ENCODE results near the gene WDCP. TPM values are rescaled to one million over a fixed set of nuclear protein-coding genes. Genes with fewer than 3 reads are reported as not detected.
A peak's percentile ranks its signal among the peaks of the same experiment; 100 is the strongest.

WDCP gene
- total RNA-seq, 1 donor from 2014 or later, result 9.3 TPM

GRCh38 chr2:24022324-24022974, 24.7 kb downstream of the WDCP start:
- intact Hi-C loops (cut with DNase I), result no loop called here
- TF ChIP-seq CTCF (IDR thresholded peaks at IDR 0.05), result no peak
- H3K4me1 ChIP-seq, result no peaks in the 10 kb centered on the region
- DNase-seq (no peak), ATAC-seq (no peak)
- H3K27ac ChIP-seq, result no peak overlapping the region
- H3K36me3 ChIP-seq, result peaks cover 5% of the 10 kb centered on the region
- H3K27me3 ChIP-seq, result no peaks in the 10 kb centered on the region
- H3K9me3 ChIP-seq, result no peaks in the 10 kb centered on the region
- no peak overlapping the region for H3K4me3 ChIP-seq

GRCh38 chr2:24021122-24021998, 25.8 kb downstream of the WDCP start:
- Histone ChIP-seq H3K27me3 (no peaks in the 10 kb centered on the region), H3K4me3 (no peak overlapping the region), H3K9me3 (no peaks in the 10 kb centered on the region), H3K36me3 (peaks cover under 1% of the 10 kb centered on the region), H3K4me1 (no peaks in the 10 kb centered on the region), H3K27ac (no peak overlapping the region)
- intact Hi-C loops (cut with DNase I), result no loop called here
- no peak for TF ChIP-seq CTCF (IDR thresholded peaks at IDR 0.05)
- ATAC-seq (peak; percentile 56), DNase-seq (no peak)

- Histone ChIP-seq H3K4me1 (no peaks in the 10 kb centered on the region), H3K36me3 (no peaks in the 10 kb centered on the region), H3K4me3 (no peak overlapping the region), H3K27me3 (no peaks in the 10 kb centered on the region), H3K9me3 (no peaks in the 10 kb centered on the region), H3K27ac (no peak overlapping the region)
- no peak for ATAC-seq
- no peak for TF ChIP-seq CTCF (IDR thresholded peaks at IDR 0.05)
- DNase-seq, result no peak
- intact Hi-C loops (cut with DNase I), result no loop called here
Observed at GRCh38 chr2:24020244-24020643, 26.9 kb downstream of the WDCP start.

- H3K36me3 ChIP-seq, result no peaks in the 10 kb centered on the region
- H3K27me3 ChIP-seq, result no peaks in the 10 kb centered on the region
- ATAC-seq, result no peak
- no peak overlapping the region for H3K27ac ChIP-seq
- no peaks in the 10 kb centered on the region for H3K9me3 ChIP-seq
- intact Hi-C loops (cut with DNase I), result no loop called here
- no peaks in the 10 kb centered on the region for H3K4me1 ChIP-seq
- H3K4me3 ChIP-seq, result no peak overlapping the region
- no peak for TF ChIP-seq CTCF (IDR thresholded peaks at IDR 0.05)
- no peak for DNase-seq
Observed at GRCh38 chr2:24019729-24020128, 27.5 kb downstream of the WDCP start.

- Histone ChIP-seq H3K27me3 (no peaks in the 10 kb centered on the region), H3K4me1 (no peaks in the 10 kb centered on the region), H3K9me3 (no peaks in the 10 kb centered on the region), H3K4me3 (no peak overlapping the region), H3K36me3 (no peaks in the 10 kb centered on the region), H3K27ac (no peak overlapping the region)
- no peak for DNase-seq
- no peak for ATAC-seq
- intact Hi-C loops (cut with DNase I), result no loop called here
- no peak for TF ChIP-seq CTCF (IDR thresholded peaks at IDR 0.05)
Observed at GRCh38 chr2:24018241-24018640, 28.9 kb downstream of the WDCP start.
